NB4 (cell line): Measurements from ENCODE around the gene HAND1.

ENCODE experiments used
- POLR2A ChIP-seq: IDR thresholded peaks from 2 replicates; pipeline ENCODE4 v1.6.1; 2011; ENCODE audit warnings: mild to moderate bottlenecking; ENCODE audit not compliant: insufficient read length; ENCODE audit errors: extremely low read depth
- TF ChIP-seq, protein P1 (sequence below): IDR thresholded peaks from one replicate; pipeline ENCODE4 v1.5.1; 2012; ENCODE audit warnings: low read depth, low read length

GRCh38 chr5:154430466-154430865 is 47.6 kb downstream of the HAND1 start:
- TF ChIP-seq, protein P1, sequence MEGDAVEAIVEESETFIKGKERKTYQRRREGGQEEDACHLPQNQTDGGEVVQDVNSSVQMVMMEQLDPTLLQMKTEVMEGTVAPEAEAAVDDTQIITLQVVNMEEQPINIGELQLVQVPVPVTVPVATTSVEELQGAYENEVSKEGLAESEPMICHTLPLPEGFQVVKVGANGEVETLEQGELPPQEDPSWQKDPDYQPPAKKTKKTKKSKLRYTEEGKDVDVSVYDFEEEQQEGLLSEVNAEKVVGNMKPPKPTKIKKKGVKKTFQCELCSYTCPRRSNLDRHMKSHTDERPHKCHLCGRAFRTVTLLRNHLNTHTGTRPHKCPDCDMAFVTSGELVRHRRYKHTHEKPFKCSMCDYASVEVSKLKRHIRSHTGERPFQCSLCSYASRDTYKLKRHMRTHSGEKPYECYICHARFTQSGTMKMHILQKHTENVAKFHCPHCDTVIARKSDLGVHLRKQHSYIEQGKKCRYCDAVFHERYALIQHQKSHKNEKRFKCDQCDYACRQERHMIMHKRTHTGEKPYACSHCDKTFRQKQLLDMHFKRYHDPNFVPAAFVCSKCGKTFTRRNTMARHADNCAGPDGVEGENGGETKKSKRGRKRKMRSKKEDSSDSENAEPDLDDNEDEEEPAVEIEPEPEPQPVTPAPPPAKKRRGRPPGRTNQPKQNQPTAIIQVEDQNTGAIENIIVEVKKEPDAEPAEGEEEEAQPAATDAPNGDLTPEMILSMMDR: no peak
- TF ChIP-seq POLR2A: no peak
